SK-N-SH treated with all-trans-retinoic acid at 6 μM for 48 hours (cell line): ENCODE data around the gene UBALD2.

Experiments
- ATAC-seq: fragments of 200-7000 bp; cut with Tn5 transposase; 3 replicates; pipeline ENCODE4 v1.9.1; 2020; ENCODE audit warnings: mild to moderate bottlenecking, moderate library complexity
- ARNTL ChIP-seq: fragments of 450-650 bp; formaldehyde crosslinking; IDR thresholded peaks from 2 replicates; pipeline ENCODE4 v1.5.0; 2020; ENCODE audit warnings: low read depth, mild to moderate bottlenecking, moderate library complexity, borderline replicate concordance
- BACH2 ChIP-seq: fragments of 250-450 bp; sonication (Bioruptor Pico); IDR thresholded peaks from 2 replicates; pipeline ENCODE4 v1.9.0; 2021; ENCODE audit warnings: mild to moderate bottlenecking, borderline replicate concordance
- CSDC2 ChIP-seq: fragments of 250-450 bp; sonication (Bioruptor Pico); IDR thresholded peaks from 2 replicates; pipeline ENCODE4 v1.5.0; 2020; ENCODE audit warnings: mild to moderate bottlenecking, moderate library complexity
- ESRRG ChIP-seq: fragments of 250-450 bp; sonication (Bioruptor Pico); IDR thresholded peaks from 2 replicates; pipeline ENCODE4 v1.6.1; 2021; ENCODE audit warnings: mild to moderate bottlenecking
- GLIS3 ChIP-seq: fragments of 250-450 bp; sonication (Bioruptor Pico); IDR thresholded peaks from 2 replicates; pipeline ENCODE4 v1.5.0; 2020; ENCODE audit warnings: mild to moderate bottlenecking, moderate library complexity
- ISL1 ChIP-seq: fragments of 250-450 bp; sonication (Bioruptor Pico); IDR thresholded peaks from 2 replicates; pipeline ENCODE4 v2.1.2; 2022; ENCODE audit warnings: mild to moderate bottlenecking, moderate library complexity
- OSR1 ChIP-seq: fragments of 250-450 bp; sonication (Bioruptor Pico); IDR thresholded peaks from 2 replicates; pipeline ENCODE4 v1.8.0; 2022; ENCODE audit warnings: moderate library complexity, mild to moderate bottlenecking, inconsistent platforms
- PPARA ChIP-seq: fragments of 250-450 bp; sonication (Bioruptor Pico); IDR thresholded peaks from 2 replicates; pipeline ENCODE4 v1.5.0; 2020; ENCODE audit warnings: mild to moderate bottlenecking, borderline replicate concordance
- RARB ChIP-seq: fragments of 250-450 bp; sonication (Bioruptor Pico); IDR thresholded peaks from 2 replicates; pipeline ENCODE4 v1.8.0; 2021; ENCODE audit warnings: mild to moderate bottlenecking, moderate library complexity
- SNAI2 ChIP-seq: fragments of 250-450 bp; sonication (Bioruptor Pico); IDR thresholded peaks from 2 replicates; pipeline ENCODE4 v1.5.0; 2020; ENCODE audit warnings: mild to moderate bottlenecking, moderate library complexity
- TCF4 ChIP-seq: fragments of 250-450 bp; sonication (Bioruptor Pico); IDR thresholded peaks from 2 replicates; pipeline ENCODE4 v1.8.0; 2021; ENCODE audit warnings: mild to moderate bottlenecking, moderate library complexity, borderline replicate concordance
- TOX ChIP-seq: fragments of 250-450 bp; sonication (Bioruptor Pico); IDR thresholded peaks from 2 replicates; pipeline ENCODE4 v1.8.0; 2021; ENCODE audit warnings: mild to moderate bottlenecking, moderate library complexity, borderline replicate concordance
- ZC3H10 ChIP-seq: fragments of 250-450 bp; sonication (Bioruptor Pico); IDR thresholded peaks from 2 replicates; pipeline ENCODE4 v1.5.1; 2021; ENCODE audit warnings: mild to moderate bottlenecking, moderate library complexity
- ZFP3 ChIP-seq: fragments of 250-450 bp; sonication (Bioruptor Pico); IDR thresholded peaks from 2 replicates; pipeline ENCODE4 v1.5.0; 2020; ENCODE audit warnings: mild to moderate bottlenecking, moderate library complexity
- ZFP30 ChIP-seq: fragments of 450-650 bp; formaldehyde crosslinking; IDR thresholded peaks from 2 replicates; pipeline ENCODE4 v1.5.0; 2022; ENCODE audit warnings: mild to moderate bottlenecking, moderate library complexity
- ZNF565 ChIP-seq: fragments of 450-650 bp; formaldehyde crosslinking; conservative IDR thresholded peaks from 2 replicates; pipeline ENCODE4 v1.5.0; 2020; ENCODE audit warnings: low read depth, mild to moderate bottlenecking, moderate library complexity
- ZNF70 ChIP-seq: fragments of 450-650 bp; formaldehyde crosslinking; IDR thresholded peaks from 2 replicates; pipeline ENCODE4 v1.5.0; 2020; ENCODE audit warnings: mild to moderate bottlenecking, moderate library complexity
- ZNF8 ChIP-seq: fragments of 450-650 bp; formaldehyde crosslinking; IDR thresholded peaks from 2 replicates; pipeline ENCODE4 v1.5.0; 2020; ENCODE audit warnings: mild to moderate bottlenecking, moderate library complexity
- TF ChIP-seq, protein P1 (sequence below): fragments of 250-450 bp; sonication (Bioruptor Pico); IDR thresholded peaks from 2 replicates; pipeline ENCODE4 v1.8.0; 2021; ENCODE audit warnings: low read depth, mild to moderate bottlenecking, moderate library complexity, borderline replicate concordance
- TF ChIP-seq, protein P2 (sequence below): fragments of 250-450 bp; sonication (Bioruptor Pico); IDR thresholded peaks from 2 replicates; pipeline ENCODE4 v1.8.0; 2020; ENCODE audit warnings: mild to moderate bottlenecking, moderate library complexity, borderline replicate concordance
- TF ChIP-seq, protein P3 (sequence below): fragments of 250-450 bp; sonication (Bioruptor Pico); IDR thresholded peaks from 2 replicates; pipeline ENCODE4 v1.5.0; 2020; ENCODE audit warnings: mild to moderate bottlenecking, moderate library complexity
- TF ChIP-seq, protein P4 (sequence below): fragments of 250-450 bp; sonication (Bioruptor Pico); IDR thresholded peaks from 2 replicates; pipeline ENCODE4 v1.5.1; 2021; ENCODE audit warnings: mild to moderate bottlenecking, moderate library complexity

The UBALD2 gene

DNA sequence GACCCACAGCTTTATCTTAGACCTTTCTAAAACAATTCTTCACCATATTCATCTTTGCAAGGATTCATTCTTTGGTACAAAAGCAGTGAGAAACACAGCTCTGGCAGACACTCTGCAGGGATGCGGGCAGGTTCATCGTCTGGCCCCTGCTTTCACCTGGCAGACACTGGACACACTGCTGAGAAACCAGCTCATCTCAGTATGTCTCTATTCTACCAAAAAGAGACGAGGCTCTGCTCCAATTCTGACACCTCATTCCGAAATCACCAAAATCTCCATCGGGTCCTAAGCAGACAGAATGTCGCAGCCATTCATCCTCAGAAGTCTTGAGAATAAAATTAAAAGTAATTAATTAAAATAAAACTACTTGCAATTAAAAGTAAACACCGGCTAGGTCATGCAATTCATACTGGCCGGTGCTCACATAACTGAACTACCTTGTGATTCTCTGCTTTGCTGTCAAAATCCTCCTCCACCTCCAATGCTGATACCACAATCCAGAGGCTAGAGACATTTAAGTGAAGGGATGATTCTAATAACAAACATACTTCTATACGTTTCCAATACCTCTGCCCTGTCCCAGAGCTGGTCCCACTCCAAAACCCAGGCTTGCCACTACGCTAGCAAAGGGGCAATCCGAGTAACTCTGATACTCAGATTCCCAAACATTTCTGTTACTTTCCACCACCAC lies 26.2 kb upstream of the UBALD2 start:
- no peak for ATAC-seq
- TF ChIP-seq ZNF8 (CRISPR knock-in tag) (no peak), TOX (no peak), ZNF565 (CRISPR knock-in tag) (no peak), CSDC2 (CRISPR knock-in tag) (no peak), ZC3H10 (CRISPR knock-in tag) (no peak), SNAI2 (CRISPR knock-in tag) (no peak), OSR1 (no peak), ARNTL (CRISPR knock-in tag) (no peak), ZFP30 (no peak), ISL1 (CRISPR knock-in tag) (no peak), ESRRG (CRISPR knock-in tag) (no peak), RARB (CRISPR knock-in tag) (no peak)
- TF ChIP-seq, protein P1, sequence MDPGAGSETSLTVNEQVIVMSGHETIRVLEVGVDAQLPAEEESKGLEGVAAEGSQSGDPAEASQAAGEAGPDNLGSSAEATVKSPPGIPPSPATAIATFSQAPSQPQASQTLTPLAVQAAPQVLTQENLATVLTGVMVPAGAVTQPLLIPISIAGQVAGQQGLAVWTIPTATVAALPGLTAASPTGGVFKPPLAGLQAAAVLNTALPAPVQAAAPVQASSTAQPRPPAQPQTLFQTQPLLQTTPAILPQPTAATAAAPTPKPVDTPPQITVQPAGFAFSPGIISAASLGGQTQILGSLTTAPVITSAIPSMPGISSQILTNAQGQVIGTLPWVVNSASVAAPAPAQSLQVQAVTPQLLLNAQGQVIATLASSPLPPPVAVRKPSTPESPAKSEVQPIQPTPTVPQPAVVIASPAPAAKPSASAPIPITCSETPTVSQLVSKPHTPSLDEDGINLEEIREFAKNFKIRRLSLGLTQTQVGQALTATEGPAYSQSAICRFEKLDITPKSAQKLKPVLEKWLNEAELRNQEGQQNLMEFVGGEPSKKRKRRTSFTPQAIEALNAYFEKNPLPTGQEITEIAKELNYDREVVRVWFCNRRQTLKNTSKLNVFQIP (CRISPR knock-in tag): no peak
- TF ChIP-seq, protein P2, sequence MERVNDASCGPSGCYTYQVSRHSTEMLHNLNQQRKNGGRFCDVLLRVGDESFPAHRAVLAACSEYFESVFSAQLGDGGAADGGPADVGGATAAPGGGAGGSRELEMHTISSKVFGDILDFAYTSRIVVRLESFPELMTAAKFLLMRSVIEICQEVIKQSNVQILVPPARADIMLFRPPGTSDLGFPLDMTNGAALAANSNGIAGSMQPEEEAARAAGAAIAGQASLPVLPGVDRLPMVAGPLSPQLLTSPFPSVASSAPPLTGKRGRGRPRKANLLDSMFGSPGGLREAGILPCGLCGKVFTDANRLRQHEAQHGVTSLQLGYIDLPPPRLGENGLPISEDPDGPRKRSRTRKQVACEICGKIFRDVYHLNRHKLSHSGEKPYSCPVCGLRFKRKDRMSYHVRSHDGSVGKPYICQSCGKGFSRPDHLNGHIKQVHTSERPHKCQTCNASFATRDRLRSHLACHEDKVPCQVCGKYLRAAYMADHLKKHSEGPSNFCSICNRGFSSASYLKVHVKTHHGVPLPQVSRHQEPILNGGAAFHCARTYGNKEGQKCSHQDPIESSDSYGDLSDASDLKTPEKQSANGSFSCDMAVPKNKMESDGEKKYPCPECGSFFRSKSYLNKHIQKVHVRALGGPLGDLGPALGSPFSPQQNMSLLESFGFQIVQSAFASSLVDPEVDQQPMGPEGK (CRISPR knock-in tag): no peak
- TF ChIP-seq, protein P3, sequence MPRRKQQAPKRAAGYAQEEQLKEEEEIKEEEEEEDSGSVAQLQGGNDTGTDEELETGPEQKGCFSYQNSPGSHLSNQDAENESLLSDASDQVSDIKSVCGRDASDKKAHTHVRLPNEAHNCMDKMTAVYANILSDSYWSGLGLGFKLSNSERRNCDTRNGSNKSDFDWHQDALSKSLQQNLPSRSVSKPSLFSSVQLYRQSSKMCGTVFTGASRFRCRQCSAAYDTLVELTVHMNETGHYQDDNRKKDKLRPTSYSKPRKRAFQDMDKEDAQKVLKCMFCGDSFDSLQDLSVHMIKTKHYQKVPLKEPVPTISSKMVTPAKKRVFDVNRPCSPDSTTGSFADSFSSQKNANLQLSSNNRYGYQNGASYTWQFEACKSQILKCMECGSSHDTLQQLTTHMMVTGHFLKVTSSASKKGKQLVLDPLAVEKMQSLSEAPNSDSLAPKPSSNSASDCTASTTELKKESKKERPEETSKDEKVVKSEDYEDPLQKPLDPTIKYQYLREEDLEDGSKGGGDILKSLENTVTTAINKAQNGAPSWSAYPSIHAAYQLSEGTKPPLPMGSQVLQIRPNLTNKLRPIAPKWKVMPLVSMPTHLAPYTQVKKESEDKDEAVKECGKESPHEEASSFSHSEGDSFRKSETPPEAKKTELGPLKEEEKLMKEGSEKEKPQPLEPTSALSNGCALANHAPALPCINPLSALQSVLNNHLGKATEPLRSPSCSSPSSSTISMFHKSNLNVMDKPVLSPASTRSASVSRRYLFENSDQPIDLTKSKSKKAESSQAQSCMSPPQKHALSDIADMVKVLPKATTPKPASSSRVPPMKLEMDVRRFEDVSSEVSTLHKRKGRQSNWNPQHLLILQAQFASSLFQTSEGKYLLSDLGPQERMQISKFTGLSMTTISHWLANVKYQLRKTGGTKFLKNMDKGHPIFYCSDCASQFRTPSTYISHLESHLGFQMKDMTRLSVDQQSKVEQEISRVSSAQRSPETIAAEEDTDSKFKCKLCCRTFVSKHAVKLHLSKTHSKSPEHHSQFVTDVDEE (CRISPR knock-in tag): no peak
- TF ChIP-seq, all 23 proteins: peak for 0

DNA sequence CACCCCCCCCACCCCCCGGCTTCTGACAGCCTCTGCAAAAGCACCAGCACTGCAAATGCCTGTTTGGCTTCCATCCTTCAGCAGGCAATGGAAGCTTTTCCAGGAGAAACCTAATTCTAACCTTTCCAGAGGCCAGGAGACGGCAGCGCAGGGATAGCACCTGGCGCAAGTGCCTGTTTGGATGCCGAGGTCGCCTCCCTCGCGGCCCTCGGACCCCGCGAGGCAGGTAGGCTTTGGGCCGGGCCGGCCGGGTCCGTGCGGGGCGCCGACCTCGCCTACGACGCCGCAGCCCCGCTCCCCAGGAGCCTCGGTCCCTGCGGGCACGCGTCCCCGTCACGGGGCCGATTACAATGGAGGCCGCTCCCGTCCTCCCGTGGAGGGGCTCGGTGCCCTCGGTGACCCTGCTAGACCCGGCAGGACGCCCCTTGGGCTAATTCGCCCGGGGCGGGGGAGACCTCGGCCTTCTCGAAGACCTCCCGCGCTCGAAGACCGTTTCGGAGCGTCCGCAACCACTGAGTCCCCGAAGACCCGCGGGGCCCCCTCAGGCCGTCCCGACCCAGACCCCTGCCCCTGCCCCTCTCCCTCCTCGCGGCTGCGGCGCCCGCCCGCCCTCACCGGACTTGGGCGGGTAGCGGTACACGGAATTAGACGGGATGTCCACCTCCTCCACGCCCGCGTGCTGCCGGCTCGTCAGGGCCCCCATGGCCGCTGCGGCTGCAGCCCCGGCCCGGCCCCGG lies 25.4 kb upstream of the UBALD2 start:
- TF ChIP-seq, protein P3 (CRISPR knock-in tag): no peak
- TF ChIP-seq TCF4 (no peak), ZNF70 (no peak), CSDC2 (CRISPR knock-in tag) (no peak), ISL1 (CRISPR knock-in tag) (no peak), ZNF8 (CRISPR knock-in tag) (no peak), ZFP3 (CRISPR knock-in tag) (no peak), ZC3H10 (CRISPR knock-in tag) (no peak), TOX (no peak), SNAI2 (CRISPR knock-in tag) (no peak), BACH2 (CRISPR knock-in tag) (no peak), GLIS3 (CRISPR knock-in tag) (no peak), ESRRG (CRISPR knock-in tag) (no peak), PPARA (CRISPR knock-in tag) (no peak), ARNTL (CRISPR knock-in tag) (no peak)
- TF ChIP-seq, protein P1 (CRISPR knock-in tag): no peak
- TF ChIP-seq, protein P4, sequence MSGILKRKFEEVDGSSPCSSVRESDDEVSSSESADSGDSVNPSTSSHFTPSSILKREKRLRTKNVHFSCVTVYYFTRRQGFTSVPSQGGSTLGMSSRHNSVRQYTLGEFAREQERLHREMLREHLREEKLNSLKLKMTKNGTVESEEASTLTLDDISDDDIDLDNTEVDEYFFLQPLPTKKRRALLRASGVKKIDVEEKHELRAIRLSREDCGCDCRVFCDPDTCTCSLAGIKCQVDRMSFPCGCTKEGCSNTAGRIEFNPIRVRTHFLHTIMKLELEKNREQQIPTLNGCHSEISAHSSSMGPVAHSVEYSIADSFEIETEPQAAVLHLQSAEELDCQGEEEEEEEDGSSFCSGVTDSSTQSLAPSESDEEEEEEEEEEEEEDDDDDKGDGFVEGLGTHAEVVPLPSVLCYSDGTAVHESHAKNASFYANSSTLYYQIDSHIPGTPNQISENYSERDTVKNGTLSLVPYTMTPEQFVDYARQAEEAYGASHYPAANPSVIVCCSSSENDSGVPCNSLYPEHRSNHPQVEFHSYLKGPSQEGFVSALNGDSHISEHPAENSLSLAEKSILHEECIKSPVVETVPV (CRISPR knock-in tag): no peak
- ATAC-seq: peak; percentile 13
